H9 (cell line): ENCODE data around the gene ZHX3. TPM values are rescaled to one million over a fixed set of nuclear protein-coding genes. Genes with fewer than 3 reads are reported as not detected.

Experiments used
- DNase-seq: peaks from one replicate; pipeline ENCODE4 v3.0.0-alpha.2; 2017
- H2AFZ ChIP-seq: one replicate; pipeline ENCODE4 v1.6.1; 2013; ENCODE audit warnings: mild to moderate bottlenecking, low read length, control low read depth, moderate library complexity
- H2AK5ac ChIP-seq: 2 replicates; pipeline ENCODE4 v1.6.1; 2013; ENCODE audit warnings: low read length, control low read depth, mixed read lengths; ENCODE audit not compliant: insufficient read length
- H2BK120ac ChIP-seq: one replicate; pipeline ENCODE4 v1.6.1; 2013; ENCODE audit warnings: low read depth, mild to moderate bottlenecking, low read length, control low read depth, inconsistent platforms; ENCODE audit not compliant: poor library complexity, severe bottlenecking
- H2BK12ac ChIP-seq: 2 replicates; pipeline ENCODE4 v1.6.1; 2013; ENCODE audit warnings: low read length, control low read depth, mixed read lengths, low read depth; ENCODE audit not compliant: insufficient read length
- H2BK15ac ChIP-seq: 2 replicates; pipeline ENCODE4 v1.6.1; 2013; ENCODE audit warnings: low read depth, low read length, control low read depth
- H2BK20ac ChIP-seq: one replicate; pipeline ENCODE4 v1.6.1; 2013; ENCODE audit warnings: low read depth, mild to moderate bottlenecking, low read length, control low read depth, inconsistent platforms; ENCODE audit not compliant: poor library complexity, severe bottlenecking
- H2BK5ac ChIP-seq: 2 replicates; pipeline ENCODE4 v1.6.1; 2013; ENCODE audit warnings: low read length, control low read depth, mixed read lengths; ENCODE audit not compliant: insufficient read length
- H3K14ac ChIP-seq: 2 replicates; pipeline ENCODE4 v1.6.1; 2013; ENCODE audit warnings: low read length, control low read depth; ENCODE audit not compliant: insufficient read depth
- H3K18ac ChIP-seq: 2 replicates; pipeline ENCODE4 v1.6.1; 2013; ENCODE audit warnings: low read depth, mild to moderate bottlenecking, mixed read lengths, low read length, control low read depth; ENCODE audit not compliant: insufficient read length
- H3K23ac ChIP-seq: 2 replicates; pipeline ENCODE4 v1.6.1; 2013; ENCODE audit warnings: low read length, control low read depth, mixed read lengths, low read depth; ENCODE audit not compliant: insufficient read length
- H3K23me2 ChIP-seq: 2 replicates; pipeline ENCODE4 v1.6.1; 2013; ENCODE audit warnings: low read depth, mild to moderate bottlenecking, mixed read lengths, low read length, control low read depth; ENCODE audit not compliant: insufficient read length, poor library complexity, severe bottlenecking
- H3K27ac ChIP-seq: 2 replicates; pipeline ENCODE4 v1.5.1; 2013; ENCODE audit warnings: low read length, control low read depth, mixed read lengths, low read depth; ENCODE audit not compliant: insufficient read length
- H3K27me3 ChIP-seq: 2 replicates; pipeline ENCODE4 v1.6.1; 2013; ENCODE audit warnings: low read length, control low read depth, inconsistent platforms; ENCODE audit not compliant: insufficient read depth
- H3K4ac ChIP-seq: 2 replicates; pipeline ENCODE4 v1.6.1; 2013; ENCODE audit warnings: low read depth, mild to moderate bottlenecking, control low read depth, inconsistent platforms, low read length, moderate library complexity
- H3K4me1 ChIP-seq: 2 replicates; pipeline ENCODE4 v1.6.1; 2013; ENCODE audit warnings: low read length, control low read depth, inconsistent platforms; ENCODE audit not compliant: insufficient read depth
- H3K4me2 ChIP-seq: 2 replicates; pipeline ENCODE4 v1.6.1; 2013; ENCODE audit warnings: low read length, control low read depth, mixed read lengths; ENCODE audit not compliant: insufficient read length, insufficient read depth
- H3K56ac ChIP-seq: 2 replicates; pipeline ENCODE4 v1.6.1; 2013; ENCODE audit warnings: low read depth, mild to moderate bottlenecking, mixed read lengths, low read length, control low read depth; ENCODE audit not compliant: insufficient read length
- H3K79me1 ChIP-seq: 2 replicates; pipeline ENCODE4 v1.6.1; 2013; ENCODE audit warnings: low read depth, mild to moderate bottlenecking, moderate library complexity, low read length, control low read depth, inconsistent platforms; ENCODE audit not compliant: insufficient read depth, poor library complexity, severe bottlenecking
- H3K79me2 ChIP-seq: 2 replicates; pipeline ENCODE4 v1.6.1; 2013; ENCODE audit warnings: low read length, control low read depth, inconsistent platforms; ENCODE audit not compliant: insufficient read depth
- H3K9ac ChIP-seq: 2 replicates; pipeline ENCODE4 v1.6.1; 2013; ENCODE audit warnings: low read length, control low read depth, mixed read lengths; ENCODE audit not compliant: insufficient read length; ENCODE audit errors: extremely low read depth
- H3K9me3 ChIP-seq: one replicate; pipeline ENCODE4 v1.6.1; 2013; ENCODE audit warnings: low read depth, low read length, inconsistent platforms; ENCODE audit not compliant: control insufficient read depth
- H3T11ph ChIP-seq: one replicate; pipeline ENCODE4 v1.6.1; 2013; ENCODE audit warnings: mild to moderate bottlenecking, low read length, control low read depth, inconsistent platforms
- H4K20me1 ChIP-seq: one replicate; pipeline ENCODE4 v1.6.1; 2013; ENCODE audit not compliant: control insufficient read depth, insufficient read length, insufficient read depth
- H4K5ac ChIP-seq: 2 replicates; pipeline ENCODE4 v1.6.1; 2013; ENCODE audit warnings: low read depth, mild to moderate bottlenecking, mixed read lengths, low read length, control low read depth; ENCODE audit not compliant: insufficient read length
- H4K8ac ChIP-seq: replicated peaks from 2 replicates; pipeline ENCODE4 v1.6.1; 2013; ENCODE audit warnings: low read length, control low read depth, mixed read lengths, low read depth; ENCODE audit not compliant: insufficient read length
- H4K91ac ChIP-seq: 2 replicates; pipeline ENCODE4 v1.6.1; 2013; ENCODE audit warnings: low read depth, mild to moderate bottlenecking, moderate library complexity, mixed read lengths, low read length, control low read depth; ENCODE audit not compliant: insufficient read length
- H3K27ac Mint-ChIP-seq, 3 experiments: 2 replicates in 2 of 3; 3 replicates in 1 of 3; pipeline ENCODE4 v1.8.0; 2020 to 2021; ENCODE audit warnings: mixed read lengths in 3 of 3, mild to moderate bottlenecking in 1 of 3, moderate library complexity in 1 of 3
- H3K27me3 Mint-ChIP-seq: 2 replicates; pipeline ENCODE4 v1.8.0; 2021; ENCODE audit warnings: low read depth, mild to moderate bottlenecking, moderate library complexity, mixed read lengths
- H3K36me3 Mint-ChIP-seq, 3 experiments: 2 replicates in 2 of 3; 3 replicates in 1 of 3; pipeline ENCODE4 v1.8.0; 2020 to 2021; ENCODE audit warnings: low read depth in 3 of 3, mixed read lengths in 3 of 3; ENCODE audit not compliant: insufficient read depth in 1 of 3
- H3K4me1 Mint-ChIP-seq, 2 experiments: 2 replicates each; pipeline ENCODE4 v1.8.0; 2020; ENCODE audit warnings: mixed read lengths in 2 of 2
- H3K4me3 Mint-ChIP-seq, 2 experiments: 2 replicates in 1 of 2; 3 replicates in 1 of 2; pipeline ENCODE4 v1.8.0; 2020 to 2021; ENCODE audit warnings: mild to moderate bottlenecking in 2 of 2, mixed read lengths in 2 of 2, moderate library complexity in 1 of 2
- H3K9me3 Mint-ChIP-seq, 2 experiments: 2 replicates in 1 of 2; 3 replicates in 1 of 2; pipeline ENCODE4 v1.8.0; 2020; ENCODE audit warnings: mild to moderate bottlenecking in 2 of 2, mixed read lengths in 2 of 2, moderate library complexity in 1 of 2
- CTCF ChIP-seq: fragments of 200-600 bp; sonication (generic); conservative IDR thresholded peaks from 3 replicates; pipeline ENCODE4 v1.8.0; 2021; ENCODE audit warnings: antibody characterized with exemption, mild to moderate bottlenecking
- WGBS: extraction: QIAGEN DNeasy Blood & Tissue Kit; methylation state at CpG from one replicate; pipeline ENCODE4 v1.1.7; 2013; ENCODE audit warnings: missing lambda C conversion rate, low lambda C conversion rate, mixed read lengths; ENCODE audit not compliant: insufficient read length; ENCODE audit errors: extremely low coverage; 5-methylcytosine and 5-hydroxymethylcytosine counted together
- total RNA-seq: library from RNA; stranded (reverse); gene quantifications from 2 replicates; pipeline ENCODE4 v1.2.1, GENCODE V29; 2021

Gene ZHX3
- total RNA-seq, 1 experiment from 2014 or later, result 4.4 TPM

GRCh38 chr20:41200446-41201202 is 116.9 kb downstream of the ZHX3 start:
- no peak overlapping the region for H3K14ac ChIP-seq
- H3T11ph ChIP-seq, result no peak overlapping the region
- no peaks in the 10 kb centered on the region for H3K23me2 ChIP-seq
- no peaks in the 10 kb centered on the region for H3K79me1 ChIP-seq
- no peak overlapping the region for H2BK5ac ChIP-seq
- no peak overlapping the region for H4K91ac ChIP-seq
- H3K27me3 ChIP-seq, result no peaks in the 10 kb centered on the region
- H3K9me3 ChIP-seq, result no peaks in the 10 kb centered on the region
- no peak overlapping the region for H3K9ac ChIP-seq
- no peak overlapping the region for H3K27ac ChIP-seq
- H2BK15ac ChIP-seq, result no peak overlapping the region
- no peak for TF ChIP-seq CTCF
- no peak overlapping the region for H3K23ac ChIP-seq
- H3K27me3 Mint-ChIP-seq, result no peaks in the 10 kb centered on the region; the same call in 1 of the 2 replicates
- no peak overlapping the region for H3K4me2 ChIP-seq
- no peak overlapping the region for H2BK12ac ChIP-seq
- H3K4me3 Mint-ChIP-seq, result no peak overlapping the region
- H2AK5ac ChIP-seq, result no peak overlapping the region
- no peak overlapping the region for H3K4ac ChIP-seq
- no peaks in the 10 kb centered on the region for H4K20me1 ChIP-seq
- H4K5ac ChIP-seq, result no peak overlapping the region
- WGBS, result no CpG with 5 or more reads among the region's 3 CpGs
- H2BK120ac ChIP-seq, result no peak overlapping the region
- no peaks in the 10 kb centered on the region for H3K79me2 ChIP-seq
- no peak overlapping the region for H4K8ac ChIP-seq
- no peak for DNase-seq
- no peak overlapping the region for H3K56ac ChIP-seq
- H3K27ac Mint-ChIP-seq, result no peak overlapping the region
- peaks cover 10 to 18% (median 14%) of the 10 kb centered on the region in 3 experiments; a peak in 6 of 7 replicates for H3K36me3 Mint-ChIP-seq
- no peak overlapping the region for H3K18ac ChIP-seq
- H3K9me3 Mint-ChIP-seq, result peaks cover 21 to 22% of the 10 kb centered on the region in 2 experiments
- H3K4me1 Mint-ChIP-seq, result peaks cover 13% of the 10 kb centered on the region in 2 experiments
- no peaks in the 10 kb centered on the region for H3K4me1 ChIP-seq
- no peak overlapping the region for H2AFZ ChIP-seq
- H2BK20ac ChIP-seq, result no peak overlapping the region
